Ovary (tissue), 9 donors: Measurements from ENCODE around the gene LCT. TPM values are rescaled to one million over a fixed set of nuclear protein-coding genes. Genes with fewer than 3 reads are reported as not detected.
"Not testable (repeated sequence)": the region's sequence is repeated elsewhere in the genome, so short reads cannot be mapped to it uniquely, and the experiment has no call there.

Source experiments
- DNase-seq, 5 donors: peaks; one replicate each; pipeline ENCODE4 v3.0.0-alpha.2; 2019 to 2020
- H3K27ac ChIP-seq, 2 donors: fragments of 200-600 bp; one replicate each; pipeline versions ENCODE4 v1.5.1 to v1.8.0; 2019 to 2022
- H3K27me3 ChIP-seq: fragments of 200-600 bp; one replicate; pipeline ENCODE4 v1.8.0; 2022
- H3K36me3 ChIP-seq: fragments of 200-600 bp; sonication (generic); one replicate; pipeline ENCODE4 v1.5.1; 2019
- H3K4me1 ChIP-seq: one replicate; pipeline ENCODE4 v1.8.1; 2013; ENCODE audit warnings: mild to moderate bottlenecking, moderate library complexity; ENCODE audit not compliant: insufficient read depth
- H3K4me3 ChIP-seq: fragments of 200-600 bp; sonication (generic); one replicate; pipeline ENCODE4 v1.5.1; 2017
- H3K9me3 ChIP-seq, 2 donors: fragments of 200-600 bp in 1 of 2; sonication (generic) in 1 of 2; one replicate each; pipeline versions ENCODE4 v1.5.1 to v1.8.1; 2013 to 2019; ENCODE audit warnings: mild to moderate bottlenecking in 1 of 2, moderate library complexity in 1 of 2
- CTCF ChIP-seq, 3 donors: fragments of 450-650 bp in 2 of 3; fragments of 200-600 bp in 1 of 3; IDR thresholded peaks; one replicate each; pipeline versions ENCODE4 v1.5.1 to v1.8.0; 2016 to 2022; ENCODE audit warnings: antibody characterized with exemption in 3 of 3, mild to moderate bottlenecking in 1 of 3
- EP300 ChIP-seq: sonication (generic); formaldehyde crosslinking; IDR thresholded peaks from one replicate; pipeline ENCODE4 v1.6.1; 2017; ENCODE audit warnings: antibody characterized with exemption
- POLR2A ChIP-seq: fragments of 450-650 bp; IDR thresholded peaks from one replicate; pipeline ENCODE4 v1.6.1; 2017; ENCODE audit warnings: antibody characterized with exemption, mild to moderate bottlenecking, moderate library complexity
- WGBS, 3 donors: extraction: QIAGEN DNeasy Blood & Tissue Kit in 1 of 3; methylation state at CpG; one replicate each; pipeline versions ENCODE4 v1.1.5 to v1.1.7; 2013 to 2017; 5-methylcytosine and 5-hydroxymethylcytosine counted together
- intact Hi-C, 4 donors: fragments of 100-400 bp; cut with DNase I; formaldehyde crosslinking; loops; one replicate each; pipeline versions ENCODE4 v1.11.0 to v1.15.1; 2022 to 2023
- polyA plus RNA-seq, 2 donors: library from polyadenylated mRNA; stranded (reverse); fragments of 200-250 nt in 1 of 2; fragments of 350-450 nt in 1 of 2; fragmentation: Illumina TruSeq in 1 of 2; extraction: RNeasy Lipid Tissue Mini Kit (QIAGEN cat#74804) in 1 of 2; gene quantifications; one replicate each; pipeline ENCODE4 v1.2.3, GENCODE V29; 2013 to 2014
- total RNA-seq, 7 donors: library from RNA; depleted of rRNA in 2 of 7; stranded (reverse); fragments of >200 nt in 2 of 7; fragmentation: NEBNext Ultra II Directional in 3 of 7; extraction: Animal tissue kit (Norgen Biotek cat#: 25700) in 3 of 7; gene quantifications; one replicate each; pipeline versions ENCODE4 v1.1.0 to v1.2.4, GENCODE V29; 2016 to 2023
- donor health status: DM: no; HTN: no; CAD: no; lungs with moderate emphysema.
- donor health status: DM: no; HTN: no; CAD: no.
- donor health status: Bipolar disorder and iron deficiency.
- donor health status: DM: yes; HTN: yes; CAD: no.
- donor health status: DM: no; HTN: no; CAD: no.
- donor health status: DM: yes; HTN: yes; CAD: no.

Gene LCT
- total and polyA plus RNA-seq, 9 donors: 0.12 TPM; not detected in 8

GRCh38 chr2:135798762-135799161 is 38.2 kb downstream of the LCT start:
- no peaks in the 10 kb centered on the region for H3K4me1 ChIP-seq
- H3K27me3 ChIP-seq: no peaks in the 10 kb centered on the region
- H3K9me3 ChIP-seq: no peaks in the 10 kb centered on the region
- H3K4me3 ChIP-seq: no peak overlapping the region
- DNase-seq: no peak
- TF ChIP-seq CTCF (IDR thresholded peaks at IDR 0.05): no peak
- H3K36me3 ChIP-seq: no peaks in the 10 kb centered on the region
- H3K27ac ChIP-seq: no peak overlapping the region
- WGBS, 3 donors: 41 to 55% (median 44%) methylated on average over 4 of the region's 4 CpGs
- intact Hi-C loops: no loop called here

DNA sequence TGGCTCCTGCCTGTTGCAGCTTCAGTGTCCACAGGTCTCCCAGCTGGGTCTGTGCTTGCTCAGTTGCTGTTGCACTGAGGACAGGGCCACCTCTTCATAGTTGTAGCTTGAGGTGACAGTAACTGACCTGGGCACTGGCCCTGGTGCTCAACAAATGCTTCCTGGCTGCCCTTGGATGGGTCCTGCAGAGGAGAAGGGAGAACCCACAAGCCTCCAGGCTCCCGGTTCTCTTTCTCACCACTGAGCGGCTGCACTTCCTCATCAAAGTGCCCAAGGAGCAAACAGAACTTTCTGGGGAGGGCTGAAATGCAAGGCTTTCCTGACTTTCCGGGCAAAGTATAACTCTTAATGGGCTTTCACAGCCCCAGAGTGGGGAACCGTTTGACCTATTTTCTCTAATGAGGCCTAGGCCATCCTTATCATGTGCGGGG is 38.7 kb downstream of the LCT start:
- Histone ChIP-seq H3K27me3 (no peaks in the 10 kb centered on the region), H3K4me1 (no peaks in the 10 kb centered on the region), H3K4me3 (no peak overlapping the region), H3K9me3 (no peaks in the 10 kb centered on the region), H3K36me3 (no peaks in the 10 kb centered on the region), H3K27ac (no peak overlapping the region)
- WGBS, 3 donors: 67 to 77% (median 74%) methylated on average over 5 of the region's 5 CpGs
- DNase-seq: no peak
- TF ChIP-seq CTCF (IDR thresholded peaks at IDR 0.05): no peak
- TF ChIP-seq EP300: no peak
- no peak for TF ChIP-seq POLR2A
- intact Hi-C loops: no loop called here

GRCh38 chr2:135797497-135798274 is 39.3 kb downstream of the LCT start:
- WGBS, 3 donors: 50 to 51% (median 51%) methylated on average over 22 of the region's 22 CpGs
- Histone ChIP-seq H3K36me3 (no peaks in the 10 kb centered on the region), H3K4me1 (no peaks in the 10 kb centered on the region), H3K27ac (no peak overlapping the region), H3K9me3 (no peaks in the 10 kb centered on the region), H3K4me3 (no peak overlapping the region), H3K27me3 (no peaks in the 10 kb centered on the region)
- TF ChIP-seq POLR2A: no peak
- TF ChIP-seq EP300: no peak
- peak in 2 of 3 donors; percentile 33 for TF ChIP-seq CTCF (IDR thresholded peaks at IDR 0.05)
- intact Hi-C loops: no loop called here
- peak; percentile 51 to 74 (median 64) for DNase-seq

DNA sequence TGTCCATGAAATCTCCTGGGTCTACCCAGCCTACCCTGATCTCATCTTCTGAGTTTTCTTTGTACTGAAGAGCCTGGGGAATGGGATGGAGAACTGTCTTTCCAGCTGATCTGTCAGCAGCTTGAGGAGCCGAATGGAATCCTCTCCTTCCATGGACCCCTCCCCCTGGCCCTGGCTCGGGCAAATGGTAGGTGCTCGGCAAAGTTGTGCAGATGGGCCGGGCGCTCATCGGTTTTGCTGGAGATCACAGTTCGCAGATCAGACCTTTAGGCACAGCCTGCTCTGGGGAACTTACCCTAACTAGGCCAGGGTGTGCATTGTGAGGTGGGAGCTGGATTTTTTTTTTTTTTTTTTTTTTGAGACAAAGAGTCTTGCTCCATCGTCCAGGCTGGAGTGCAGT is 40.4 kb downstream of the LCT start:
- Histone ChIP-seq H3K27me3 (no peaks in the 10 kb centered on the region), H3K36me3 (no peaks in the 10 kb centered on the region), H3K4me1 (no peaks in the 10 kb centered on the region), H3K9me3 (no peaks in the 10 kb centered on the region), H3K27ac (no peak overlapping the region), H3K4me3 (no peak overlapping the region)
- WGBS, 3 donors: 94 to 97% (median 96%) methylated on average over 8 of the region's 8 CpGs
- no peak for DNase-seq
- intact Hi-C loops: no loop called here
- TF ChIP-seq EP300: no peak
- TF ChIP-seq CTCF (IDR thresholded peaks at IDR 0.05): no peak
- TF ChIP-seq POLR2A: no peak

DNA sequence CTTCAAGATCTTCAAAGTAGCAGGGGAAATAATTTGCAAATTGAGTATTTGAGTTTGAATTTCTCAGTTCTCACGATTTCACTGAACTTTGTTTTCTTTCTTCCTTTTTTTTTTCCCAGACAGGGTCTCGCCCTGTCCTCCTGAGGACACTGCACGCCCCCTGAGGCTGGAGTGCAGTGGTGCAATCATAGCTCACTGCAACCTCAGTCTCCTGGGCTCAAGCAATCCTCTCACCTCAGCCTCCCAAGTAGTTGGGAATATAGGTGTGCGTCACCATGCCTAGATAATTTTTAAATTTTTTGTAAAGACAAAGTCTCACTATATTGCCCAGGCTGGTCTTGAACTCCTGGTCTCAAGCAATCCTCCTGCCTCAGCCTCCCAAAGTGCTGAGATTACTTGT is 41.3 kb downstream of the LCT start:
- H3K36me3 ChIP-seq, DNase-seq, H3K9me3 ChIP-seq, intact Hi-C loops, H3K4me3 ChIP-seq, H3K27ac ChIP-seq, H3K4me1 ChIP-seq, H3K27me3 ChIP-seq: not testable (repeated sequence)
- WGBS, 3 donors: 72 to 83% (median 78%) methylated on average over 4 of the region's 4 CpGs
